HepG2 (cell line): Measurements from ENCODE around the gene GPER1. TPM values are rescaled to one million over a fixed set of nuclear protein-coding genes. Genes with fewer than 3 reads are reported as not detected.

ENCODE experiments used
- ATAC-seq: fragments of 200-7000 bp; cut with Tn5 transposase; 3 replicates; pipeline ENCODE4 v1.9.1; 2020; ENCODE audit warnings: mild to moderate bottlenecking, moderate library complexity
- BruUV-seq: library from RNA; stranded (reverse); fragments of 400-500 nt; replicated peaks from 2 replicates; lab custom pipeline; 2021; lab: Mats Ljungman, UMichigan
- CTCF ChIA-PET: fragments of 300-600 bp; formaldehyde crosslinking; extraction: SDS; loops from one replicate; lab custom pipeline; 2021; ENCODE audit warnings: low total read pairs, inconsistent platforms, low intra/inter-chr PET ratio; lab: Yijun Ruan, JAX
- POLR2A ChIA-PET: fragments of 350-600 bp; sonication (Branson Sonifier 250); formaldehyde crosslinking; loops from one replicate; lab custom pipeline; 2020; ENCODE audit warnings: antibody characterized with exemption, inconsistent platforms; lab: Yijun Ruan, JAX
- DNase-seq: peaks from one replicate; pipeline ENCODE4 v3.0.0-alpha.2; 2015; ENCODE audit warnings: low spot score
- FAIRE-seq: peaks from 3 replicates; lab custom pipeline; 2011; peaks lifted over from hg19 to GRCh38; lab: Jason Lieb, UNC
- H2AFZ ChIP-seq: one replicate; pipeline ENCODE4 v1.6.1; 2011; ENCODE audit warnings: low read length, inconsistent platforms
- H3K27ac ChIP-seq: fragments of 300-600 bp; 3 replicates; pipeline ENCODE4 v1.8.0; 2011; ENCODE audit warnings: mixed run types, mild to moderate bottlenecking, mixed read lengths, low read length, inconsistent platforms; ENCODE audit not compliant: insufficient read depth; ENCODE audit errors: extremely low read length
- H3K27me3 ChIP-seq, 2 experiments: fragments of 200-600 bp in 1 of 2; 2 replicates in 1 of 2; 3 replicates in 1 of 2; pipeline versions ENCODE4 v1.6.0 to v1.8.0; 2011; ENCODE audit warnings: low read length in 2 of 2, mild to moderate bottlenecking in 2 of 2, moderate library complexity in 2 of 2, inconsistent platforms in 1 of 2; ENCODE audit not compliant: insufficient read depth in 2 of 2, control insufficient read depth in 1 of 2
- H3K36me3 ChIP-seq, 2 experiments: fragments of 200-600 bp in 1 of 2; replicated peaks in 1 of 2; 2 replicates in 1 of 2; 3 replicates in 1 of 2; pipeline versions ENCODE4 v1.5.1 to v1.8.0; 2011; ENCODE audit warnings: low read length in 2 of 2, inconsistent platforms in 1 of 2; ENCODE audit not compliant: insufficient read depth in 2 of 2, control insufficient read depth in 1 of 2
- H3K4me1 ChIP-seq: 2 replicates; pipeline ENCODE4 v1.5.1; 2012; ENCODE audit warnings: low read length, inconsistent platforms; ENCODE audit not compliant: insufficient read depth
- H3K4me2 ChIP-seq: 2 replicates; pipeline ENCODE4 v1.6.0; 2011; ENCODE audit warnings: low read depth, low read length, inconsistent platforms
- H3K4me3 ChIP-seq, 3 experiments: fragments of 200-600 bp in 1 of 3; sonication (generic), shearing (Covaris generic) in 1 of 3; replicated peaks in 1 of 3; 2 replicates each; pipeline ENCODE4 v1.5.1; 2011 to 2016; ENCODE audit warnings: low read length in 3 of 3, inconsistent platforms in 2 of 3, low read depth in 2 of 3, mild to moderate bottlenecking in 2 of 3, control low read depth in 1 of 3, mixed read lengths in 1 of 3; ENCODE audit not compliant: insufficient read depth in 1 of 3
- H3K79me2 ChIP-seq: one replicate; pipeline ENCODE4 v1.6.1; 2011; ENCODE audit warnings: low read length, inconsistent platforms; ENCODE audit not compliant: insufficient read depth
- H3K9ac ChIP-seq: 2 replicates; pipeline ENCODE4 v1.6.0; 2011; ENCODE audit warnings: mild to moderate bottlenecking, low read depth, low read length, inconsistent platforms; ENCODE audit not compliant: insufficient read depth
- H3K9me3 ChIP-seq: 2 replicates; pipeline ENCODE4 v1.5.1; 2012; ENCODE audit warnings: mild to moderate bottlenecking, low read length
- H4K20me1 ChIP-seq: 2 replicates; pipeline ENCODE4 v1.6.0; 2011; ENCODE audit warnings: inconsistent platforms, mild to moderate bottlenecking, low read length, moderate library complexity; ENCODE audit not compliant: insufficient read depth
- AFF4 ChIP-seq: sonication (generic); formaldehyde crosslinking; IDR thresholded peaks from 2 replicates; pipeline ENCODE4 v1.4.0; 2020; ENCODE audit warnings: missing genetic modification reagents
- AGO2 ChIP-seq: fragments of 200-400 bp; formaldehyde crosslinking; optimal IDR thresholded peaks from 2 replicates; pipeline ENCODE3; 2017; ENCODE audit warnings: mild to moderate bottlenecking, low read depth, low read length, moderate library complexity
- FUBP1 ChIP-seq: sonication (generic); formaldehyde crosslinking; IDR thresholded peaks from 2 replicates; pipeline ENCODE4 v1.5.1; 2020; ENCODE audit warnings: missing genetic modification reagents, mild to moderate bottlenecking, borderline replicate concordance
- GABPB1 ChIP-seq: IDR thresholded peaks from 2 replicates; pipeline ENCODE4 v1.6.1; 2016; ENCODE audit warnings: mild to moderate bottlenecking, missing genetic modification reagents, moderate library complexity, missing compliant biosample characterization
- IKZF5 ChIP-seq: IDR thresholded peaks from 2 replicates; pipeline ENCODE4 v1.6.1; 2018; ENCODE audit warnings: missing genetic modification reagents, mild to moderate bottlenecking, missing compliant biosample characterization
- MLXIP ChIP-seq: sonication (generic); formaldehyde crosslinking; IDR thresholded peaks from 2 replicates; pipeline ENCODE4 v1.9.0; 2021; ENCODE audit warnings: missing genetic modification reagents, borderline replicate concordance
- SP2 ChIP-seq: sonication (generic); formaldehyde crosslinking; IDR thresholded peaks from 2 replicates; pipeline ENCODE4 v1.5.1; 2020; ENCODE audit warnings: mild to moderate bottlenecking, missing genetic modification reagents
- TOPORS ChIP-seq: sonication (generic); formaldehyde crosslinking; IDR thresholded peaks from 2 replicates; pipeline ENCODE4 v1.8.0; 2023; ENCODE audit warnings: mild to moderate bottlenecking, missing genetic modification reagents
- ZNF562 ChIP-seq: sonication (generic); formaldehyde crosslinking; IDR thresholded peaks from 2 replicates; pipeline ENCODE4 v1.8.0; 2022; ENCODE audit warnings: missing genetic modification reagents, borderline replicate concordance
- ZNF704 ChIP-seq: sonication (generic); formaldehyde crosslinking; IDR thresholded peaks from 2 replicates; pipeline ENCODE4 v1.8.1; 2023; ENCODE audit warnings: mild to moderate bottlenecking, inconsistent platforms, moderate library complexity, missing genetic modification reagents, borderline replicate concordance
- ZNF713 ChIP-seq: sonication (generic); formaldehyde crosslinking; IDR thresholded peaks from 2 replicates; pipeline ENCODE4 v1.4.0; 2020; ENCODE audit warnings: mild to moderate bottlenecking, missing genetic modification reagents
- ZNF839 ChIP-seq: sonication (generic); formaldehyde crosslinking; IDR thresholded peaks from 2 replicates; pipeline ENCODE4 v1.4.0; 2020; ENCODE audit warnings: missing genetic modification reagents, mild to moderate bottlenecking, borderline replicate concordance
- WGBS: methylation state at CpG from one replicate; pipeline ENCODE4 v1.1.6; 2017; ENCODE audit warnings: low lambda C conversion rate; 5-methylcytosine and 5-hydroxymethylcytosine counted together
- in situ Hi-C: cut with HindIII; loops from 2 replicates; pipeline ENCODE4 v1.10.0; 2017; ENCODE audit warnings: low pct_unique_long_range_greater_than_20kb; ENCODE audit not compliant: extremely low pct_ligation_motif_present
- intact Hi-C: fragments of 100-400 bp; cut with micrococcal nuclease; formaldehyde crosslinking; loops from one replicate; pipeline ENCODE4 v1.10.0; 2022; ENCODE audit not compliant: unreplicated experiment
- polyA plus RNA-seq, 8 experiments: library from polyadenylated mRNA; depleted of rRNA in 3 of 8; stranded (reverse) in 7 of 8; unstranded in 1 of 8; fragments of >200 nt; fragmentation: Illumina TruSeq in 4 of 8; extraction: Trizol in 4 of 8; gene quantifications; 2 replicates each; pipeline versions ENCODE4 v1.2.1 to v1.2.3, GENCODE V29; 2011 to 2016; ENCODE audit warnings: low read depth in 4 of 8, missing spikeins in 1 of 8, mixed read lengths in 1 of 8; ENCODE audit not compliant: insufficient read depth in 1 of 8
- total RNA-seq, 5 experiments: library from RNA; depleted of rRNA; stranded (reverse); fragments of >200 nt; fragmentation: Illumina TruSeq; extraction: Trizol; gene quantifications; 2 replicates each; pipeline ENCODE4 v1.2.3, GENCODE V29; 2016; ENCODE audit warnings: low read depth in 1 of 5

GPER1 gene
- total and polyA plus RNA-seq, 2 of the 13 experiments (the other 11 are each of a cell fraction or from before 2014, with no cell fraction given): 12.7 to 19.7 TPM

GRCh38 chr7:1092161-1092632 is 4.3 kb downstream of the GPER1 start:
- peak overlapping the region in 1 of 3 experiments; percentile 46; a peak in 1 of 6 replicates for H3K4me3 ChIP-seq
- peak overlapping the region; percentile 72 for H3K4me2 ChIP-seq
- intact Hi-C loops (no loop called here), in situ Hi-C loops (no loop called here)
- H4K20me1 ChIP-seq: no peaks in the 10 kb centered on the region
- ChIA-PET POLR2A (interaction anchor here (1.0 to 5.1 kb wide), 10 partner anchors 11 to 115 kb away, joined by 3 to 59 read pairs (median 6); partner anchors contain the start of gene ZFAND2A), CTCF (interaction anchor here (1.5 kb wide), 1 partner anchor 100 kb away, joined by 3 read pairs; no protein-coding TSS in a partner anchor)
- peaks cover 11 to 16% of the 10 kb centered on the region in 2 experiments; a peak in 4 of 5 replicates for H3K36me3 ChIP-seq
- H2AFZ ChIP-seq: no peak overlapping the region
- DNase-seq (no peak), FAIRE-seq (no peak), ATAC-seq (no peak)
- H3K79me2 ChIP-seq: peaks cover 49% of the 10 kb centered on the region
- H3K27ac ChIP-seq: peak overlapping the region; percentile 86
- WGBS: 98% methylated on average over 25 of the region's 40 CpGs
- BruUV-seq: no TSS peak
- H3K9me3 ChIP-seq: no peaks in the 10 kb centered on the region
- peaks cover 69% of the 10 kb centered on the region for H3K4me1 ChIP-seq
- no peaks in the 10 kb centered on the region for H3K27me3 ChIP-seq
- H3K9ac ChIP-seq: peak overlapping the region; percentile 64
- peak; percentile 89 for TF ChIP-seq AGO2
- no peak for TF ChIP-seq TOPORS (CRISPR knock-in tag)
- no peak for TF ChIP-seq ZNF562 (CRISPR knock-in tag)
- TF ChIP-seq ZNF713 (CRISPR knock-in tag): no peak
- TF ChIP-seq FUBP1 (CRISPR knock-in tag): no peak
- TF ChIP-seq ZNF704 (CRISPR knock-in tag): no peak
- TF ChIP-seq AFF4 (CRISPR knock-in tag): no peak
- TF ChIP-seq GABPB1 (CRISPR knock-in tag): 0 out of 2 replicates have a peak, but pooled peaks have one; percentile 29
- TF ChIP-seq SP2 (CRISPR knock-in tag): no peak
- no peak for TF ChIP-seq IKZF5 (CRISPR knock-in tag)
- no peak for TF ChIP-seq ZNF839
- TF ChIP-seq MLXIP: no peak
